Measurements from ENCODE around the gene MINDY4.

The MINDY4 gene

DNA sequence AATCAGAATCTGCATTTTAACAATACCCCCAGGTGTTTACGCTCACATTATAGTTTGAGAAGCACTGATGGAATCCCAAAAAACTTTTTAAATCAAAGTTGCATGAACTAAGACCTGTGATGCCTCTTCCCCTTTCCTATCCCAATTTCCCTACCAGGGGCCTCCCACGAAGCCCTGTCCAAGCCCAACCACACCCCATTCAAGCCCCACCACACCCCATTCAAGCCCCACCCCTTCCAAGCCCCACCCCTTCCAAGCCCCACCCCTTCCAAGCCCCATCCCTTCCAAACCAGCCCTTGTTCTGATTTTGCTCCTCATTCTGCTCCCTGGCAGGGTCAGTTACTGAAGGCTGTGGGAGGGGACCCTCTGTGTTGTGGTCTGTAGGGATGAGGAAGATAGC is 130.6 kb downstream of the MINDY4 start:
- H3K4me3 ChIP-seq (IDR thresholded peaks at IDR 0.05; ENCODE audit: insufficient read depth, low read depth, low read length) = no peak overlapping the region
- no peak overlapping the region for H3K27ac ChIP-seq
- H3K4me2 ChIP-seq = no peak overlapping the region
- H2AFZ ChIP-seq (ENCODE audit: low read depth) = no peak overlapping the region
- H3K79me2 ChIP-seq (ENCODE audit: insufficient read depth, low read depth) = no peaks in the 10 kb centered on the region
- no peak overlapping the region for H3K9ac ChIP-seq
- no peaks in the 10 kb centered on the region for H4K20me1 ChIP-seq (ENCODE audit: insufficient read depth)
- no peaks in the 10 kb centered on the region for H3K4me1 ChIP-seq (ENCODE audit: low read depth, poor library complexity, severe bottlenecking)
- H3K27me3 ChIP-seq (ENCODE audit: insufficient read depth, low read depth) = no peaks in the 10 kb centered on the region
- H3K36me3 ChIP-seq (ENCODE audit: insufficient read depth) = no peaks in the 10 kb centered on the region
- TF ChIP-seq CTCF (conservative IDR thresholded peaks at IDR 0.05; ENCODE audit: low read depth, low read length) = no peak

- TF ChIP-seq CTCF (conservative IDR thresholded peaks at IDR 0.05; ENCODE audit: low read depth, low read length) = no peak
- H3K4me2 ChIP-seq = no peak overlapping the region
- no peaks in the 10 kb centered on the region for H3K27me3 ChIP-seq (ENCODE audit: insufficient read depth, low read depth)
- no peak overlapping the region for H3K4me3 ChIP-seq (IDR thresholded peaks at IDR 0.05; ENCODE audit: insufficient read depth, low read depth, low read length)
- H3K4me1 ChIP-seq (ENCODE audit: low read depth, poor library complexity, severe bottlenecking) = no peaks in the 10 kb centered on the region
- no peak overlapping the region for H3K27ac ChIP-seq
- H4K20me1 ChIP-seq (ENCODE audit: insufficient read depth) = no peaks in the 10 kb centered on the region
- H2AFZ ChIP-seq (ENCODE audit: low read depth) = no peak overlapping the region
- H3K36me3 ChIP-seq (ENCODE audit: insufficient read depth) = no peaks in the 10 kb centered on the region
- no peaks in the 10 kb centered on the region for H3K79me2 ChIP-seq (ENCODE audit: insufficient read depth, low read depth)
- no peak overlapping the region for H3K9ac ChIP-seq
Measured at GRCh38 chr7:30902466-30902865, 131.2 kb downstream of the MINDY4 start.

- Histone ChIP-seq H3K4me2 (no peak overlapping the region), H3K4me1 (ENCODE audit: low read depth, poor library complexity, severe bottlenecking) (no peaks in the 10 kb centered on the region), H3K79me2 (ENCODE audit: insufficient read depth, low read depth) (no peaks in the 10 kb centered on the region), H3K36me3 (ENCODE audit: insufficient read depth) (no peaks in the 10 kb centered on the region), H3K27me3 (ENCODE audit: insufficient read depth, low read depth) (no peaks in the 10 kb centered on the region), H3K4me3 (IDR thresholded peaks at IDR 0.05; ENCODE audit: insufficient read depth, low read depth, low read length) (no peak overlapping the region), H2AFZ (ENCODE audit: low read depth) (no peak overlapping the region), H3K9ac (no peak overlapping the region), H4K20me1 (ENCODE audit: insufficient read depth) (no peaks in the 10 kb centered on the region), H3K27ac (no peak overlapping the region)
- TF ChIP-seq CTCF (conservative IDR thresholded peaks at IDR 0.05; ENCODE audit: low read depth, low read length) = no peak
Measured at GRCh38 chr7:30903146-30903545, 131.9 kb downstream of the MINDY4 start.

DNA sequence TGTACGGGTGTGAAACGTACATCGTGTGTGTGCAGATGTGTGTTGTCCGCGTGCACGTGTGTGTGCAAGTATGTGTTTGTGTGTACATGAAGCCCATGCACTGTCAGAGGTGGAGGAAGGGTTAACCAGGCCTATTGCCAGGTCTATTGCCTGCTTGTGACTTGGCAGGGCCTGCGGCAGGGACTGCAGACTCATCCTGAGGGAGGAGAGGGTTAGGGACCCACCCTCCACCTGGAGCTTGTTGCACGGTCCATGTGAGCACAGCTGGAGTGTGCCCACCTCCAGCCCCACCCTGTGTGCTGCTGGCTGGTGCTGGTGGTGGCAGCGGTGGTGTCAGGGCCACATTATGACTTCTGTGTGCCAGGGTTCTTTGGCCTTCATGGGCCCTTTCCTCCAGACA is 133.3 kb downstream of the MINDY4 start:
- H3K9ac ChIP-seq = no peak overlapping the region
- no peaks in the 10 kb centered on the region for H3K79me2 ChIP-seq (ENCODE audit: insufficient read depth, low read depth)
- no peaks in the 10 kb centered on the region for H4K20me1 ChIP-seq (ENCODE audit: insufficient read depth)
- H3K27ac ChIP-seq = no peak overlapping the region
- H3K4me1 ChIP-seq (ENCODE audit: low read depth, poor library complexity, severe bottlenecking) = no peaks in the 10 kb centered on the region
- TF ChIP-seq CTCF (conservative IDR thresholded peaks at IDR 0.05; ENCODE audit: low read depth, low read length) = no peak
- no peak overlapping the region for H2AFZ ChIP-seq (ENCODE audit: low read depth)
- H3K4me3 ChIP-seq (IDR thresholded peaks at IDR 0.05; ENCODE audit: insufficient read depth, low read depth, low read length) = no peak overlapping the region
- H3K27me3 ChIP-seq (ENCODE audit: insufficient read depth, low read depth) = no peaks in the 10 kb centered on the region
- H3K4me2 ChIP-seq = no peak overlapping the region
- no peaks in the 10 kb centered on the region for H3K36me3 ChIP-seq (ENCODE audit: insufficient read depth)

All from KMS-11 (cell line).